OCI-LY1 (cell line): ENCODE results near the gene EBF3.

Source experiments
- H2AFZ ChIP-seq: fragments of 200-600 bp; sonication (generic), shearing (Covaris generic); 2 replicates; pipeline ENCODE4 v1.6.0; 2014; ENCODE audit warnings: antibody characterized with exemption, mild to moderate bottlenecking, low read length
- H3F3A ChIP-seq: fragments of 200-600 bp; sonication (generic), shearing (Covaris generic); 2 replicates; pipeline ENCODE4 v1.6.0; 2014; ENCODE audit warnings: mild to moderate bottlenecking, antibody characterized with exemption, low read length, moderate library complexity; ENCODE audit not compliant: insufficient read depth
- H3K27ac ChIP-seq: fragments of 200-600 bp; sonication (generic); 2 replicates; pipeline ENCODE4 v1.5.1; 2014; ENCODE audit warnings: low read length, mixed run types, mild to moderate bottlenecking, low read depth; ENCODE audit not compliant: poor library complexity, severe bottlenecking
- H3K27me3 ChIP-seq: fragments of 200-600 bp; sonication (generic); 2 replicates; pipeline ENCODE4 v1.6.0; 2014; ENCODE audit warnings: antibody characterized with exemption, mild to moderate bottlenecking, low read length, moderate library complexity; ENCODE audit not compliant: insufficient read depth
- H3K36me3 ChIP-seq: fragments of 200-600 bp; sonication (generic); 2 replicates; pipeline ENCODE4 v1.6.1; 2014; ENCODE audit warnings: mild to moderate bottlenecking, antibody characterized with exemption, low read length, moderate library complexity, mixed read lengths; ENCODE audit not compliant: insufficient read depth
- H3K4me1 ChIP-seq: fragments of 200-600 bp; sonication (generic); 2 replicates; pipeline ENCODE4 v1.5.1; 2014; ENCODE audit warnings: mild to moderate bottlenecking, low read length, moderate library complexity; ENCODE audit not compliant: insufficient read depth, severe bottlenecking
- H3K4me2 ChIP-seq: fragments of 200-600 bp; sonication (generic), shearing (Covaris generic); 2 replicates; pipeline ENCODE4 v1.6.1; 2014; ENCODE audit warnings: low read length
- H3K4me3 ChIP-seq: fragments of 200-600 bp; sonication (generic); 2 replicates; pipeline ENCODE4 v1.5.1; 2014; ENCODE audit warnings: low read length, low read depth, mild to moderate bottlenecking, mixed read lengths; ENCODE audit not compliant: poor library complexity, severe bottlenecking
- H3K79me2 ChIP-seq: fragments of 200-600 bp; shearing (Covaris generic); 2 replicates; pipeline ENCODE4 v1.6.1; 2016; ENCODE audit warnings: mixed run types, low read length, mixed read lengths; ENCODE audit not compliant: insufficient read depth
- H3K9ac ChIP-seq: fragments of 200-600 bp; sonication (generic), shearing (Covaris generic); 2 replicates; pipeline ENCODE4 v1.6.1; 2014; ENCODE audit warnings: mild to moderate bottlenecking, low read length, mixed read lengths
- H3K9me2 ChIP-seq: fragments of 200-600 bp; sonication (generic), shearing (Covaris generic); 2 replicates; pipeline ENCODE4 v1.6.1; 2014; ENCODE audit warnings: low read depth, mild to moderate bottlenecking, low read length, mixed read lengths
- H3K9me3 ChIP-seq: fragments of 200-600 bp; shearing (Covaris generic); 2 replicates; pipeline ENCODE4 v1.6.1; 2014; ENCODE audit warnings: low read length, mixed read lengths
- H4K20me1 ChIP-seq: fragments of 200-600 bp; sonication (generic), shearing (Covaris generic); 2 replicates; pipeline ENCODE4 v1.6.0; 2016; ENCODE audit warnings: mild to moderate bottlenecking, low read length; ENCODE audit not compliant: insufficient read depth
- CTCF ChIP-seq: fragments of 200-600 bp; sonication (generic), shearing (Covaris generic); IDR thresholded peaks from 2 replicates; pipeline ENCODE4 v1.5.1; 2017; ENCODE audit warnings: mild to moderate bottlenecking, antibody characterized with exemption, low read length, moderate library complexity, mixed read lengths
- EZH2 ChIP-seq: fragments of 200-600 bp; sonication (generic), shearing (Covaris generic); IDR thresholded peaks from 2 replicates; pipeline ENCODE4 v1.8.0; 2017; ENCODE audit warnings: borderline replicate concordance, mixed run types, mild to moderate bottlenecking, antibody characterized with exemption, low read length, moderate library complexity, mixed read lengths

Gene EBF3

GRCh38 chr10:129953119-129954051, 10.7 kb downstream of the EBF3 start:
- Histone ChIP-seq H3K27me3 (no peaks in the 10 kb centered on the region; the same call in 1 of the 2 replicates), H3K4me1 (no peaks in the 10 kb centered on the region), H3K9me3 (no peaks in the 10 kb centered on the region), H3K4me3 (no peak overlapping the region), H3K4me2 (no peak overlapping the region), H2AFZ (no peak overlapping the region), H3K79me2 (no peaks in the 10 kb centered on the region), H3K9ac (no peak overlapping the region), H3F3A (no peaks in the 10 kb centered on the region), H3K27ac (no peak overlapping the region), H4K20me1 (no peaks in the 10 kb centered on the region), H3K36me3 (no peaks in the 10 kb centered on the region), H3K9me2 (no peaks in the 10 kb centered on the region)
- TF ChIP-seq EZH2: no peak
- no peak for TF ChIP-seq CTCF

GRCh38 chr10:129952378-129953118, 11.5 kb downstream of the EBF3 start:
- Histone ChIP-seq H2AFZ (no peak overlapping the region), H3K4me2 (no peak overlapping the region), H4K20me1 (no peaks in the 10 kb centered on the region), H3K4me3 (no peak overlapping the region), H3K9me3 (no peaks in the 10 kb centered on the region), H3F3A (no peaks in the 10 kb centered on the region), H3K9me2 (no peaks in the 10 kb centered on the region), H3K27ac (no peak overlapping the region), H3K27me3 (no peaks in the 10 kb centered on the region; the same call in 1 of the 2 replicates), H3K4me1 (no peaks in the 10 kb centered on the region), H3K9ac (no peak overlapping the region), H3K79me2 (no peaks in the 10 kb centered on the region), H3K36me3 (no peaks in the 10 kb centered on the region)
- TF ChIP-seq CTCF (no peak), EZH2 (no peak)

DNA sequence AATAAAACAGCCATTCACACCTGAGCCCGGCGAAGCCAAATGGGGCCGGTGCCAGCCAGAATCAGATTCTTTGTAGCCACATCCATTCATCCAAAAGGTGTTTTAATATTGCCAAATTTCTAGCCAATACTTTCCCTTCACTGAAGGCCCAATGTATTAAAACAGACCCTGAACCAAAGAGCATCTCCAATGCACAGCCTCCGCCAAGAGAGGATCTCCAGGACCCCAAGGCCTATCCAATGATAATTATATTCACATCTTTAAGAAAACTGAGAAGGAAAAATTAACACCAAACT, 12.2 kb downstream of the EBF3 start:
- H3K9me2 ChIP-seq: no peaks in the 10 kb centered on the region
- H3K4me3 ChIP-seq: no peak overlapping the region
- no peaks in the 10 kb centered on the region for H3K27me3 ChIP-seq
- no peaks in the 10 kb centered on the region for H3K36me3 ChIP-seq
- H2AFZ ChIP-seq: no peak overlapping the region
- TF ChIP-seq CTCF (no peak), EZH2 (no peak)
- H3F3A ChIP-seq: no peaks in the 10 kb centered on the region
- no peak overlapping the region for H3K4me2 ChIP-seq
- no peak overlapping the region for H3K27ac ChIP-seq
- no peaks in the 10 kb centered on the region for H4K20me1 ChIP-seq
- no peaks in the 10 kb centered on the region for H3K9me3 ChIP-seq
- H3K4me1 ChIP-seq: no peaks in the 10 kb centered on the region
- H3K79me2 ChIP-seq: no peaks in the 10 kb centered on the region
- H3K9ac ChIP-seq: no peak overlapping the region
